Esophagus muscularis mucosa (tissue), 3 donors: ENCODE results near the gene PUDP.

ENCODE experiments used
- POLR2A ChIP-seq: fragments of 450-650 bp; IDR thresholded peaks from one replicate; pipeline ENCODE4 v1.6.1; 2017; ENCODE audit warnings: antibody characterized with exemption, moderate library complexity, mild to moderate bottlenecking, low read depth
- TF ChIP-seq, protein P1 (sequence below), 3 experiments: fragments of 200-600 bp in 2 of 3; fragments of 450-650 bp in 1 of 3; sonication (generic) in 2 of 3; IDR thresholded peaks; one replicate each; pipeline ENCODE4 v1.5.1; 2017 to 2019; ENCODE audit warnings: antibody characterized with exemption in 3 of 3, mild to moderate bottlenecking in 2 of 3, moderate library complexity in 1 of 3

DNA sequence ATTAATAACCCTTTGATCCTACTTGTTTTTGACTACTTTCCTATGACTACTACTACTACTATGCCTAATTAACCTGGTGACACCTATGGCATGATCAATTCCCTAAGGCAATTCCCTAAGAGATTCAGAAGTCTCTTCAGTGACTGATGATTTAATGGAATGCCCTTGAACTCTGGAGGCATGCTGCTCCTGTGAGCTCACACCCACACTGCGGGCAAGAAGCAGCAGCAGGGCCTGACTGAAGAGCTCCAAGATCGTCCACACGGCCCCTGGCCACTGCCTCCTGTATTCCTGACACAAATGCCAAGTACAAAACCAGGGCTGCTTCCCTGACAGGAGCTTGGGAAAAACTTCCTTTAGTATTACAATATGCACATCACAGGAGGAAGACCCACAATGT lies 74.6 kb downstream of the PUDP start:
- TF ChIP-seq, protein P1, sequence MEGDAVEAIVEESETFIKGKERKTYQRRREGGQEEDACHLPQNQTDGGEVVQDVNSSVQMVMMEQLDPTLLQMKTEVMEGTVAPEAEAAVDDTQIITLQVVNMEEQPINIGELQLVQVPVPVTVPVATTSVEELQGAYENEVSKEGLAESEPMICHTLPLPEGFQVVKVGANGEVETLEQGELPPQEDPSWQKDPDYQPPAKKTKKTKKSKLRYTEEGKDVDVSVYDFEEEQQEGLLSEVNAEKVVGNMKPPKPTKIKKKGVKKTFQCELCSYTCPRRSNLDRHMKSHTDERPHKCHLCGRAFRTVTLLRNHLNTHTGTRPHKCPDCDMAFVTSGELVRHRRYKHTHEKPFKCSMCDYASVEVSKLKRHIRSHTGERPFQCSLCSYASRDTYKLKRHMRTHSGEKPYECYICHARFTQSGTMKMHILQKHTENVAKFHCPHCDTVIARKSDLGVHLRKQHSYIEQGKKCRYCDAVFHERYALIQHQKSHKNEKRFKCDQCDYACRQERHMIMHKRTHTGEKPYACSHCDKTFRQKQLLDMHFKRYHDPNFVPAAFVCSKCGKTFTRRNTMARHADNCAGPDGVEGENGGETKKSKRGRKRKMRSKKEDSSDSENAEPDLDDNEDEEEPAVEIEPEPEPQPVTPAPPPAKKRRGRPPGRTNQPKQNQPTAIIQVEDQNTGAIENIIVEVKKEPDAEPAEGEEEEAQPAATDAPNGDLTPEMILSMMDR (IDR thresholded peaks at IDR 0.05): no peak
- TF ChIP-seq POLR2A: no peak
